ENCODE results near the gene ARFGEF2. TPM values are rescaled to one million over a fixed set of nuclear protein-coding genes. Genes with fewer than 3 reads are reported as not detected.

The ARFGEF2 gene
- total and polyA plus RNA-seq, 2 donors (not counting 3 experiments of a cell fraction or from before 2014, with no cell fraction given): 12.7 to 32.6 TPM

- H3K9ac ChIP-seq (replicated peaks; ENCODE audit: extremely low read depth, insufficient read depth, low read length): no peak overlapping the region
- DNase-seq (ENCODE audit: low read depth, low spot score) (no peak), FAIRE-seq (no peak)
- H4K20me1 ChIP-seq (replicated peaks; ENCODE audit: control insufficient read depth, extremely low read depth, insufficient read depth, low read length): no peaks in the 10 kb centered on the region
- no peaks in the 10 kb centered on the region for H3K9me3 ChIP-seq (replicated peaks; ENCODE audit: control insufficient read depth, insufficient read depth, low read length)
- intact Hi-C loops (cut with micrococcal nuclease): no loop called here
- POLR2A ChIA-PET: no interaction called here
- no peaks in the 10 kb centered on the region for H3K36me3 ChIP-seq (ENCODE audit: control insufficient read depth in 2 of 2, extremely low read depth in 1 of 2, insufficient read depth in 2 of 2, low read length in 2 of 2)
- no TSS peak for BruUV-seq (replicated peaks)
- CTCF ChIA-PET: interaction anchor here (1.8 kb wide), 1 partner anchor 232 kb away, joined by 8 read pairs; no protein-coding TSS in a partner anchor
- no peak overlapping the region for H3K27ac ChIP-seq (ENCODE audit: insufficient read depth, low read depth, low read length)
- peaks cover 0 to 4% of the 10 kb centered on the region in 2 experiments for H3K27me3 ChIP-seq (ENCODE audit: control insufficient read depth in 2 of 2, insufficient read depth in 2 of 2, low read length in 2 of 2)
- dilution Hi-C loops (cut with MboI; ENCODE audit: extremely low pct_ligation_motif_present, low sequenced_read_pairs): no loop called here
- TF ChIP-seq POLR2A (IDR thresholded peaks at IDR 0.05; ENCODE audit: low read depth, low read length): no peak
- H3K9me1 ChIP-seq (replicated peaks; ENCODE audit: control insufficient read depth, extremely low read depth, insufficient read depth, low read length): no peaks in the 10 kb centered on the region
- no peaks in the 10 kb centered on the region for H3K79me2 ChIP-seq (ENCODE audit: control insufficient read depth, insufficient read depth, low read length)
- H3K4me3 ChIP-seq (replicated peaks in 1 of 3; ENCODE audit: insufficient read depth in 1 of 3, low read depth in 1 of 3, low read length in 3 of 3): no peak overlapping the region
- H2AFZ ChIP-seq (ENCODE audit: low read depth, low read length): no peak overlapping the region
- H3K4me1 ChIP-seq (ENCODE audit: control insufficient read depth, extremely low read depth, insufficient read depth, low read length): no peaks in the 10 kb centered on the region
- no peak overlapping the region for H3K4me2 ChIP-seq (ENCODE audit: insufficient read depth, low read length)
These were observed 32.2 kb upstream of the ARFGEF2 start for GRCh38 chr20:48889140-48889790.

GRCh38 chr20:48891235-48892048, 30.1 kb upstream of the ARFGEF2 start:
- BruUV-seq (replicated peaks): no TSS peak
- peaks cover 0 to 4% of the 10 kb centered on the region in 2 experiments for H3K27me3 ChIP-seq (ENCODE audit: control insufficient read depth in 2 of 2, insufficient read depth in 2 of 2, low read length in 2 of 2)
- no peaks in the 10 kb centered on the region for H4K20me1 ChIP-seq (replicated peaks; ENCODE audit: control insufficient read depth, extremely low read depth, insufficient read depth, low read length)
- TF ChIP-seq GATA2 (IDR thresholded peaks at IDR 0.05; ENCODE audit: insufficient read depth, insufficient read length, low read depth, low read length) (no peak), MYC (IDR thresholded peaks at IDR 0.05; ENCODE audit: low read depth, low read length) (no peak), FOS (IDR thresholded peaks at IDR 0.05; ENCODE audit: borderline replicate concordance, insufficient read depth, low read length) (no peak), EZH2 (IDR thresholded peaks at IDR 0.05; ENCODE audit: borderline replicate concordance, low read depth, low read length, severe bottlenecking) (no peak), JUN (IDR thresholded peaks at IDR 0.05; ENCODE audit: borderline replicate concordance, insufficient read depth, insufficient read length, low read depth) (no peak), POLR2AphosphoS5 (IDR thresholded peaks at IDR 0.05; ENCODE audit: insufficient read depth, low read depth, low read length) (no peak), MAX (IDR thresholded peaks at IDR 0.05; ENCODE audit: insufficient read depth, insufficient read length) (no peak), POLR2A (IDR thresholded peaks at IDR 0.05; ENCODE audit: low read depth, low read length) (no peak), CTCF (IDR thresholded peaks at IDR 0.05; ENCODE audit: extremely low read depth in 1 of 2, insufficient read depth in 1 of 2, low read depth in 1 of 2, low read length in 2 of 2) (no peak)
- H3K79me2 ChIP-seq (ENCODE audit: control insufficient read depth, insufficient read depth, low read length): no peaks in the 10 kb centered on the region
- no peak overlapping the region for H3K4me3 ChIP-seq (replicated peaks in 1 of 3; ENCODE audit: insufficient read depth in 1 of 3, low read depth in 1 of 3, low read length in 3 of 3)
- H3K27ac ChIP-seq (ENCODE audit: insufficient read depth, low read depth, low read length): no peak overlapping the region
- no peaks in the 10 kb centered on the region for H3K4me1 ChIP-seq (ENCODE audit: control insufficient read depth, extremely low read depth, insufficient read depth, low read length)
- no peaks in the 10 kb centered on the region for H3K36me3 ChIP-seq (ENCODE audit: control insufficient read depth in 2 of 2, extremely low read depth in 1 of 2, insufficient read depth in 2 of 2, low read length in 2 of 2)
- H3K9me3 ChIP-seq (replicated peaks; ENCODE audit: control insufficient read depth, insufficient read depth, low read length): no peaks in the 10 kb centered on the region
- H3K9ac ChIP-seq (replicated peaks; ENCODE audit: extremely low read depth, insufficient read depth, low read length): no peak overlapping the region
- DNase-seq (ENCODE audit: low read depth, low spot score) (no peak), FAIRE-seq (no peak)
- no peaks in the 10 kb centered on the region for H3K9me1 ChIP-seq (replicated peaks; ENCODE audit: control insufficient read depth, extremely low read depth, insufficient read depth, low read length)
- H2AFZ ChIP-seq (ENCODE audit: low read depth, low read length): no peak overlapping the region
- H3K4me2 ChIP-seq (ENCODE audit: insufficient read depth, low read length): no peak overlapping the region
- CTCF ChIA-PET: interaction anchor here (1.8 kb wide), 1 partner anchor 234 kb away, joined by 8 read pairs; no protein-coding TSS in a partner anchor
- POLR2A ChIA-PET: no interaction called here
- intact Hi-C loops (cut with micrococcal nuclease): no loop called here
- dilution Hi-C loops (cut with MboI; ENCODE audit: extremely low pct_ligation_motif_present, low sequenced_read_pairs): no loop called here
